Keratinocyte (primary cell): ENCODE results near the gene NANOS2. TPM values are rescaled to one million over a fixed set of nuclear protein-coding genes. Genes with fewer than 3 reads are reported as not detected.
A peak's percentile ranks its signal among the peaks of the same experiment; 100 is the strongest.

Experiments used
- DNase-seq: peaks from one replicate; pipeline ENCODE4 v3.0.0-alpha.2; 2011; ENCODE audit warnings: low read depth, missing footprints, low spot score
- FAIRE-seq: peaks from 2 replicates; lab custom pipeline; 2011; peaks lifted over from hg19 to GRCh38; lab: Jason Lieb, UNC
- H2AFZ ChIP-seq: 2 replicates; pipeline ENCODE4 v1.6.0; 2012; ENCODE audit warnings: low read length, control low read depth, inconsistent platforms; ENCODE audit not compliant: control insufficient read depth
- H3K27ac ChIP-seq: 2 replicates; pipeline ENCODE4 v1.5.1; 2011; ENCODE audit warnings: low read length; ENCODE audit not compliant: control insufficient read depth, insufficient read depth
- H3K27me3 ChIP-seq: 3 replicates; pipeline ENCODE4 v1.6.0; 2011; ENCODE audit warnings: low read length; ENCODE audit not compliant: control insufficient read depth, insufficient read depth; ENCODE audit errors: extremely low read depth
- H3K36me3 ChIP-seq, 2 experiments: 2 replicates in 1 of 2; 3 replicates in 1 of 2; pipeline ENCODE4 v1.5.1; 2011; ENCODE audit warnings: low read length in 2 of 2, mild to moderate bottlenecking in 1 of 2; ENCODE audit not compliant: control insufficient read depth in 2 of 2, insufficient read depth in 2 of 2; ENCODE audit errors: extremely low read depth in 1 of 2
- H3K4me1 ChIP-seq: 3 replicates; pipeline ENCODE4 v1.5.1; 2011; ENCODE audit warnings: low read length; ENCODE audit not compliant: control insufficient read depth, insufficient read depth; ENCODE audit errors: extremely low read depth
- H3K4me2 ChIP-seq: 3 replicates; pipeline ENCODE4 v1.6.0; 2011; ENCODE audit warnings: low read depth, low read length; ENCODE audit not compliant: control insufficient read depth, insufficient read depth; ENCODE audit errors: extremely low read depth
- H3K4me3 ChIP-seq, 3 experiments: fragments of 200-600 bp in 1 of 3; sonication (generic) in 1 of 3; 2 replicates in 2 of 3; 3 replicates in 1 of 3; pipeline ENCODE4 v1.5.1; 2011 to 2016; ENCODE audit warnings: low read length in 3 of 3, mild to moderate bottlenecking in 3 of 3, control low read depth in 2 of 3, inconsistent platforms in 1 of 3, low read depth in 1 of 3, mixed read lengths in 1 of 3, mixed run types in 1 of 3, moderate library complexity in 1 of 3; ENCODE audit not compliant: control insufficient read depth in 2 of 3, insufficient read depth in 2 of 3; ENCODE audit errors: extremely low read depth in 1 of 3
- H3K79me2 ChIP-seq: 2 replicates; pipeline ENCODE4 v1.6.0; 2012; ENCODE audit warnings: low read length; ENCODE audit not compliant: control insufficient read depth, insufficient read depth
- H3K9ac ChIP-seq: 3 replicates; pipeline ENCODE4 v1.6.0; 2011; ENCODE audit warnings: low read length; ENCODE audit not compliant: control insufficient read depth, insufficient read depth; ENCODE audit errors: extremely low read depth
- H3K9me1 ChIP-seq: 3 replicates; pipeline ENCODE4 v1.6.0; 2011; ENCODE audit warnings: low read length; ENCODE audit not compliant: control insufficient read depth, insufficient read depth; ENCODE audit errors: extremely low read depth
- H3K9me3 ChIP-seq: 2 replicates; pipeline ENCODE4 v1.5.1; 2012; ENCODE audit warnings: low read depth, low read length; ENCODE audit not compliant: control insufficient read depth
- H4K20me1 ChIP-seq: 3 replicates; pipeline ENCODE4 v1.6.0; 2011; ENCODE audit warnings: low read length; ENCODE audit not compliant: control insufficient read depth, insufficient read depth; ENCODE audit errors: extremely low read depth
- EZH2 ChIP-seq: IDR thresholded peaks from one replicate; pipeline ENCODE4 v1.6.1; 2012; ENCODE audit warnings: inconsistent platforms, mild to moderate bottlenecking, low read length, moderate library complexity
- dilution Hi-C: fragments of 300-500 bp; cut with MboI; formaldehyde crosslinking; loops from one replicate; pipeline ENCODE4 v1.7.0; 2020; ENCODE audit warnings: low sequenced_read_pairs; ENCODE audit not compliant: extremely low pct_ligation_motif_present
- polyA plus RNA-seq, 5 experiments: library from polyadenylated mRNA; depleted of rRNA in 3 of 5; stranded (reverse) in 3 of 5; stranded (forward) in 1 of 5; unstranded in 1 of 5; fragments of >200 nt; gene quantifications; 1 replicate in 1 of 5; 2 replicates in 3 of 5; 3 replicates in 1 of 5; pipeline versions ENCODE4 v1.2.1 to v1.2.3, GENCODE V29; 2011 to 2012; ENCODE audit warnings: missing spikeins in 2 of 5, low read depth in 1 of 5, low replicate concordance in 1 of 5
- TF ChIP-seq, protein P1 (sequence below), 3 experiments: IDR thresholded peaks in 1 of 3; conservative IDR thresholded peaks in 1 of 3; optimal IDR thresholded peaks in 1 of 3; 2 replicates in 2 of 3; 3 replicates in 1 of 3; pipeline versions ENCODE3 to v1.5.1; 2011; ENCODE audit warnings: low read length in 3 of 3, mild to moderate bottlenecking in 3 of 3, moderate library complexity in 2 of 3, control low read depth in 1 of 3, inconsistent platforms in 1 of 3; ENCODE audit not compliant: insufficient read depth in 2 of 3; ENCODE audit errors: extremely low read depth in 1 of 3

The NANOS2 gene
- polyA plus RNA-seq, 1 donor (not counting 4 experiments of a cell fraction or from before 2014, with no cell fraction given): not detected

DNA sequence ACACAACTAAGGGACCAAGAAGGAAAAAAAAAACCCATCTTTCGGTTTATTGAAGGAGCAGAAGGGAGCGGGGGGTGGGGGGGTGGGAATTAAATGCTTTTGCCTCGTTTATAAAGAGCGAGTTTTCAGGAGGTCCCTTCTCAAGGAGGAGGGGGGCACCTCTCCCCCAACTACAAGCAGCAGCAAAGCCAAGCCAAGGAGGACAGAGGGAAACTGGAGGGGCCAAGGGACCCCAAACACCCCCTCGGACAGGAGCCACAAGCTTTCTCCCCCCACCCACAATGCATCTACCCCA is 31.0 kb downstream of the NANOS2 start:
- Histone ChIP-seq H4K20me1 (no peaks in the 10 kb centered on the region), H3K27ac (no peak overlapping the region), H3K27me3 (peaks cover 7% of the 10 kb centered on the region), H3K4me1 (peaks cover 14% of the 10 kb centered on the region), H3K9me1 (no peaks in the 10 kb centered on the region), H3K4me3 (no peak overlapping the region), H3K36me3 (no peaks in the 10 kb centered on the region), H3K9ac (no peak overlapping the region), H3K9me3 (no peaks in the 10 kb centered on the region), H2AFZ (no peak overlapping the region), H3K4me2 (no peak overlapping the region), H3K79me2 (peaks cover 8% of the 10 kb centered on the region)
- dilution Hi-C loops: no loop called here
- TF ChIP-seq, protein P1, sequence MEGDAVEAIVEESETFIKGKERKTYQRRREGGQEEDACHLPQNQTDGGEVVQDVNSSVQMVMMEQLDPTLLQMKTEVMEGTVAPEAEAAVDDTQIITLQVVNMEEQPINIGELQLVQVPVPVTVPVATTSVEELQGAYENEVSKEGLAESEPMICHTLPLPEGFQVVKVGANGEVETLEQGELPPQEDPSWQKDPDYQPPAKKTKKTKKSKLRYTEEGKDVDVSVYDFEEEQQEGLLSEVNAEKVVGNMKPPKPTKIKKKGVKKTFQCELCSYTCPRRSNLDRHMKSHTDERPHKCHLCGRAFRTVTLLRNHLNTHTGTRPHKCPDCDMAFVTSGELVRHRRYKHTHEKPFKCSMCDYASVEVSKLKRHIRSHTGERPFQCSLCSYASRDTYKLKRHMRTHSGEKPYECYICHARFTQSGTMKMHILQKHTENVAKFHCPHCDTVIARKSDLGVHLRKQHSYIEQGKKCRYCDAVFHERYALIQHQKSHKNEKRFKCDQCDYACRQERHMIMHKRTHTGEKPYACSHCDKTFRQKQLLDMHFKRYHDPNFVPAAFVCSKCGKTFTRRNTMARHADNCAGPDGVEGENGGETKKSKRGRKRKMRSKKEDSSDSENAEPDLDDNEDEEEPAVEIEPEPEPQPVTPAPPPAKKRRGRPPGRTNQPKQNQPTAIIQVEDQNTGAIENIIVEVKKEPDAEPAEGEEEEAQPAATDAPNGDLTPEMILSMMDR (optimal IDR thresholded peaks at IDR 0.05 in 1 of 3, IDR thresholded peaks at IDR 0.05 in 1 of 3, conservative IDR thresholded peaks at IDR 0.05 in 1 of 3; ENCODE audit: extremely low read depth in 1 of 3, insufficient read depth in 2 of 3, low read length in 3 of 3): no peak
- TF ChIP-seq EZH2: no peak
- FAIRE-seq (no peak), DNase-seq (no peak)

DNA sequence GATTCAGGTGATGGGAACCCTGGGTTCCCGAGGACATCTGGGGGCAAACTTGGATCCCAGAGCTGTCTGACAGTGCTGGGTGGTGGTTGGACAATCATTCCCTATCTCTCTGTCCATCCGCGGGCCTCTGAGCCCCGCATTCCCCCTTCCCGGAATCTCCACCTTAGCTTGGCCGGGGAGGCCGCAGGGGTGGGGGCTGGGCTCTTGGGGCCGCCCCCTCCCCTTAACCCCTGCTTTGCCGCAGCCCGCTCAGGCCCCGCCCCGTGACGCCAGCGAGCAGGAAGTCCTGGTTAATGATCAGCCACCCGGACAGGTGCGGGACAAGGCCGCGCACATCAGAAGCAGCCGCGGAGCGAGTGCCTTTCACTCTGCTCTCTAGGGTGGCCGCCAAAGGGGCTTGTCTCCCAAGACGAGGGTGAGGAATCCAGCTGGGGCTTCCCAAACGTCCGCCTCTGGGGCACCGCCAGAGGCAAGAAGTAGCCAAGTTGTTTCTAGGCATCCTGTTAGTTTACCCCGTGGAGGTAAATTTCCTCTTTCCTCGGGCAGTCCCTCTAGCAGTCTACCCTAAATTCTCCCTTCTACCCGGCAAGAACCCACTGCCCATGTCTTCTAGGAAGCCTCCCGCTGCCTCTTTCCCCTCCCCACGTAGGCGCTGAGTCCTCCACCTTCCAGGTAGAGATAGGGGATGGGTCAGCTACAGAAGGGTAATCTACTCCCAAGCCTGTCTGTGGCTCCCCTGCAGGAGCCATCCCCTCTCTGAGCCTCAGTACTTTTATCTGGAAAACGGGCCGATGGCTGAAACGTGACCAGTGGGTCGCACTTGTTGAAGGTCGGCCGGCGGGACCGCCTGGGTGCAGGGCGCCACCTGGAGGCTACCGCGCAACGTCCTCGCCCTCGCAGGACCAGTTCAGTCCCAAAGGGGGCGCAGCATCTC is 31.7 kb downstream of the NANOS2 start:
- TF ChIP-seq EZH2: no peak
- TF ChIP-seq, protein P1 (optimal IDR thresholded peaks at IDR 0.05 in 1 of 3, IDR thresholded peaks at IDR 0.05 in 1 of 3, conservative IDR thresholded peaks at IDR 0.05 in 1 of 3; ENCODE audit: extremely low read depth in 1 of 3, insufficient read depth in 2 of 3, low read length in 3 of 3): peak; percentile 99
- Histone ChIP-seq H3K9ac (peak overlapping the region; percentile 18), H3K36me3 (no peaks in the 10 kb centered on the region), H3K79me2 (peaks cover 8% of the 10 kb centered on the region), H3K9me3 (no peaks in the 10 kb centered on the region), H3K4me1 (peaks cover 14% of the 10 kb centered on the region), H3K4me3 (peak overlapping the region; percentile 22 to 65 (median 46)), H2AFZ (peak overlapping the region; percentile 35), H4K20me1 (no peaks in the 10 kb centered on the region), H3K27ac (no peak overlapping the region), H3K27me3 (peaks cover 7% of the 10 kb centered on the region), H3K4me2 (peak overlapping the region; percentile 79), H3K9me1 (no peaks in the 10 kb centered on the region)
- FAIRE-seq (peak; percentile 74), DNase-seq (peak; percentile 32)
- dilution Hi-C loops: no loop called here
